Right lung (tissue), 5 donors: ENCODE data around the gene B3GLCT. TPM values are rescaled to one million over a fixed set of nuclear protein-coding genes. Genes with fewer than 3 reads are reported as not detected.
"Not testable (repeated sequence)": the region's sequence is repeated elsewhere in the genome, so short reads cannot be mapped to it uniquely, and the experiment has no call there.

Source experiments
- DNase-seq, 2 donors: peaks; one replicate each; pipeline ENCODE4 v3.0.0-alpha.2; 2013
- polyA plus RNA-seq, 5 donors: library from polyadenylated mRNA; unstranded; fragments of 120-200 nt; gene quantifications; one replicate each; pipeline versions ENCODE4 v1.2.1 to v1.2.3, GENCODE V29; 2013; ENCODE audit warnings: inconsistent platforms in 1 of 5, low replicate concordance in 1 of 5; ENCODE audit not compliant: insufficient read length in 5 of 5, insufficient read depth in 1 of 5

The B3GLCT gene
- polyA plus RNA-seq, 5 donors = 16.0 to 19.2 (median 17.7) TPM

- DNase-seq = no peak
Observed at GRCh38 chr13:31179241-31179640, 20.5 kb upstream of the B3GLCT start.

- DNase-seq = no peak
Observed at GRCh38 chr13:31179754-31180153, 20.0 kb upstream of the B3GLCT start.

GRCh38 chr13:31182987-31183386 lies 16.8 kb upstream of the B3GLCT start:
- DNase-seq = no peak

DNA sequence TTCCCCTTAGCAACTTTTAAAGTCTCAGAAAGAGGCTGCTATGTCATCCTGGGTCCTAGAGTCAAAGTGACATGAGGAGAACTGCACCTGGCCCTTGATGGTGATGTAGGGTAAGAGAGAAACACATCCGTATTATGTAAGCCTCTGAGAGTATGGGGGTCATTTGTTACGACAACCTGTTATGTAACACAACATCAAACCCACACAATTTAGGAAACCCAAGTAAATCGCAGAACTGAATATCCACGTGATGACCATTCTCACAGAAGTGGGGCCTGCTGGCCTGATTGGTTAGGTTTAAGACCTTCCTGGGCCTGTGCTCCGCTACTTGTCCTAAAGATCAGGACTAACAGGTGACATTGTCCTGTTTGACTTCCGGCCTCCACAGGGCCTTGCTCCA lies 15.3 kb upstream of the B3GLCT start:
- no peak for DNase-seq

DNA sequence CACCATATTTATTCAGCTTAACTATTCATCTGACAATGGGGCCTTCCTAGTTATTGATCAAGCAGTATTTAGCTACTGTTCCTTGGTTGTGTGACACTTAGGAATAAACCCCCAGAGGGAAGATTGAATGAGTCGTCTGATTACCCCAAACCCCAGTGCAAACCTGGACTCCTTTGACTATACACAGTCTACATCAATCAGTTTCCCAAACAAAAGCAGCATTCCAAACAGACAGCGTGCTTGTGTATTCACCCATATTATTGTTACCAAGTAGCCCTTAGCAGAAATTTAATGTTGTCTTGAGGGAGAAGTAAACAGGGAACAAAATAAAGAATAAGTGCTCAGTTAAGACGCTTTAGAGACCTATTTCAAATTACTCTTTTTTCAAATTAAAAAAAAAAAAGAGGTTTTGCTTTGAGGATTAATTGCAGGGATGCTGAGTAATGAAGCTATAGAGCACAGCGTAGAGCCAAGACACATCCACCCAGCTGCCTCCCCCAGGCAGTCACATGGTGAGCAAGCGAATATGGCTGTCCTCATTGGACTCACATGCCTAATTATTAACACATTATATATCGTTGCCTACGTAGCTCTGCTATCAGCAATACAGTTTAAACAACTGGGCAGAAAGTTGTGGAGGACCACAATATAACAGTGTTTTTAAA lies 14.7 kb upstream of the B3GLCT start:
- DNase-seq = no peak

GRCh38 chr13:31191748-31192147 lies 8.0 kb upstream of the B3GLCT start:
- DNase-seq = no peak

GRCh38 chr13:31192306-31192705 lies 7.5 kb upstream of the B3GLCT start:
- DNase-seq = no peak

GRCh38 chr13:31195616-31196015 lies 4.2 kb upstream of the B3GLCT start:
- DNase-seq = no peak

GRCh38 chr13:31196992-31197391 lies 2.8 kb upstream of the B3GLCT start:
- DNase-seq = no peak

- no peak for DNase-seq
Observed at GRCh38 chr13:31198519-31198918, 1.3 kb upstream of the B3GLCT start.

- DNase-seq = no peak
Observed at GRCh38 chr13:31199527-31199848, 287 bp upstream of the B3GLCT start.

GRCh38 chr13:31200637-31200971 lies 829 bp downstream of the B3GLCT start:
- DNase-seq = peak; percentile 72 to 77

DNA sequence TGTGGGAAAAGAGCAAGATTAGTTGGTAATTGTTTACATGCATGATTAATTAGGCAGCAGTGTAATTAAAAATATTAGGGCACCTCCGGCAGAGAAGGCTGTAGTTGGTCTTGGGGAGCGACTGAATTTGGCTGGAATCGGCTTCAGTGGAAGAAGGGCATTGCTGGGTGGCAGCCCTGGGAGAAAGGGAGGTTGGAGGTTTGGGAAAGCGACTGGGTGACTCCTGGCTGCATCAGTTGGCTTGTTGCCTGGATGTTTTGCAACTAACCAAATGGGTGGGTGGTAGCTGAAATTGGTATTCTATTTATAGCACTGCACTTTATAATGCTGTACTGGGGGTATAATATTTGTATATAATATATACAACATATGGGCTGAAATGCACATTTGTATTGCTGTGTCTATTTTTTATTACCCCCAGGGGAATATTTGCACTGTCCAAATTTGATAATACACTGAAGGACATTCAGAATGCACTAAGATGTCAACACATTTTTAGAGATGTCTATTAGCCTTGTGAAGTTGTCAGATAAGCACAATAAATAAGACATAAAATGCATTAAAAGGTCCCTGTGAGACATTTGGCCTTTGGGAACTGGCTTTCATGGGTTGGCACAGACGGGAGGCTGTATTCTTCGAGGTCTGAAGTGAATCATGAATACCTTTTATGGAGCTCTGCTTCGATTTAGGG lies 1.7 kb downstream of the B3GLCT start:
- DNase-seq = no peak

DNA sequence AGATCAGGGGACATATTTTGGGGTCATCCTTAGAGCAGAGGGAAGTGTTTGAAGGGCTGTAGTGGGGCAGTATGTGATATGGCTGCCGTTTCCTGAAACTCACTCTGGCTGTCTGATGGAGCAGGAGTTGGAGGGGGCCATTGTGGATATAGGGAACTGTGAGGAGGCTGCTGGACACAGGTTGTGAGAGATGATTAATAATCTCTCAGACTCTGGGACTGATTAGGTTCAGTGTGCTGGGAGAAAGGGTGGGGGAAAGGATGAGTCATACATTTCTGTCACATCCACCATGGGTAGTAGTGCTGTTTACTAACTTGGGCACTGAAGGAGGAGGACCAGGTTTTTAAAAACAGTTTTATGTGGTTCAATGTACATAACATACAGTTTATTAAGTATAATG lies 4.8 kb downstream of the B3GLCT start:
- DNase-seq = no peak

GRCh38 chr13:31207661-31208552 lies 8.1 kb downstream of the B3GLCT start:
- DNase-seq = peak; percentile 46 to 60

GRCh38 chr13:31208559-31209122 lies 8.9 kb downstream of the B3GLCT start:
- DNase-seq = no peak

DNA sequence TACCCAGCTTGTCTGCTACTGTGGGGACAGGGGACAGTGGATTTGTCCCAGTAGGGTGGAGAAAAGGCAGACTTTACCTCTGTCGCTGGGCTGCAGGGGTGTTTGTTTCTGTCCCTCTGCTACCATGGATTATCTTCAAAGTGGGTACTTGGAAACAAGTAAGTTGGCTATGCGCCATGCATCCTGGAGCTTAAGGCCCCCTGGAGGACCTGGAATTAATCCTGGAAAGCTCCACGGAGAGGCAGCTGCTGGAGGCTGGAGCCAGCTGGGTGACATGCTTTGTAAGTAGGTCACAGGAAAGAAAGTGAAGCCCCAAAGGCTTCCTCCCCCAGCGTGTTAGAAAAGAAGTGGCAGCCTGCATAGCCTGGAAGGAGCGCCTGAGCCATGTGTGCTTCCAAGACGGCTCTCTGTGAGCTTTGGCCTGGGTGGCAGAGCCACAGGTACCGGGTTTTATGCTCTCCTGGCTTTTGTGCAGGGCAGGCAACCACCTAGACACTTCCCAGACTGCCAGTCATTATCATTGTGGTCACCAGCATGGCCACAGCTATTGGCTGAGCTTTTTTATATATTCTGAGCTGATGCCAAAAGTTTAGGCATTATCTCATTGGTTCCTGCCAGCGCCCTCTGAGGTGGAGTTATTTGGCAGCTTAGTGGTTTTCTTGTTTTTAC lies 9.5 kb downstream of the B3GLCT start:
- peak; percentile 56 to 62 for DNase-seq

DNA sequence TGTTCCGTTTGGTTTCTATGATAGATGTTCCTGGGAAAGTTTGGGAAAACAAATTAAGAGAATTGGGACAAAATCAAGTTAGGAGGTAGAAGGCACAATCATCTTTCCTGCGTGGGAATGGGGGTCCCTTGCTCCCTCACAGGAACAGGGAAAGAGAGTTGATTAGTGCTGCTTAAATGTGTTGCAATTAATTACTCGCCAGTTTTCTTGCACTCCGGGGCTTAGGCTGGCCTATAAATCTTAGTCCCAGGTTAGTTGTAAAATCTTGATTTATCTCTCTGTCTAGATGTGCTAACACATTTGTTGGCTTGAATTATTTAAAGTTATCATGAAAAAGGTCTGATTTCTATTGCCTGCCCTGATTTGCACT lies 10.1 kb downstream of the B3GLCT start:
- no peak for DNase-seq

DNA sequence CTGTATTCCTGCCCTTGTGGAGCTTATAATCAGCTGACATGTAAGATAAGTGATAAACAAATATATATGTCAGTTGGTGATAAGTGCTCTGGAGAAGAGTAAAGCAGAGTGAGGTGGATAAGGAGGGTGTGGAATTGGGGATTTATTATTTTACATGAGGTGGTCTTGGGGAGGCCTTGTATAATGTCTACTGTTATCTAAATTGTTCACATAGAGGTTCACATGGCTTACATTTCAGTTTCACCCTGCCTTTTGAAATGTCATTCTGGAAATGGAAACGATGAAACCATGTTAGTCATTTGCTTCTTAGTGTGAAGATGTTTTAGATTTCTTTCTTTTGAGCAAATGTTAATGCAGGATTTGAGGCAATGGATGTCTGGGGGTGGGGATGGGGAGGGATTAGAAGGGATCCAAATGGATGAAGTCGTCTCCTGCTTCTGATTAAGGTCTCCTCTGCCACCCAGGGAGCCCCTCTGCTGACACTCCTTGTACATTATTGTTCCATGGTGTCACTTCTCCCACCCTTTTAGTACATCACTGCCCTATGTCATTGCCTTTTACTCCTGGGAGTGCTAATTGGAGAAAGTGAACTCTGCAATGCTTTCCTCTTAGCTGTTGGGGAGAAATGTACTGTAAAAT lies 14.0 kb downstream of the B3GLCT start:
- DNase-seq = no peak

- no peak for DNase-seq
Observed at GRCh38 chr13:31214435-31214834, 14.7 kb downstream of the B3GLCT start.

- DNase-seq = not testable (repeated sequence)
Observed at GRCh38 chr13:31216916-31217315, 17.1 kb downstream of the B3GLCT start.
